ENCODE measurements around the gene ELK3.

Gene ELK3

DNA sequence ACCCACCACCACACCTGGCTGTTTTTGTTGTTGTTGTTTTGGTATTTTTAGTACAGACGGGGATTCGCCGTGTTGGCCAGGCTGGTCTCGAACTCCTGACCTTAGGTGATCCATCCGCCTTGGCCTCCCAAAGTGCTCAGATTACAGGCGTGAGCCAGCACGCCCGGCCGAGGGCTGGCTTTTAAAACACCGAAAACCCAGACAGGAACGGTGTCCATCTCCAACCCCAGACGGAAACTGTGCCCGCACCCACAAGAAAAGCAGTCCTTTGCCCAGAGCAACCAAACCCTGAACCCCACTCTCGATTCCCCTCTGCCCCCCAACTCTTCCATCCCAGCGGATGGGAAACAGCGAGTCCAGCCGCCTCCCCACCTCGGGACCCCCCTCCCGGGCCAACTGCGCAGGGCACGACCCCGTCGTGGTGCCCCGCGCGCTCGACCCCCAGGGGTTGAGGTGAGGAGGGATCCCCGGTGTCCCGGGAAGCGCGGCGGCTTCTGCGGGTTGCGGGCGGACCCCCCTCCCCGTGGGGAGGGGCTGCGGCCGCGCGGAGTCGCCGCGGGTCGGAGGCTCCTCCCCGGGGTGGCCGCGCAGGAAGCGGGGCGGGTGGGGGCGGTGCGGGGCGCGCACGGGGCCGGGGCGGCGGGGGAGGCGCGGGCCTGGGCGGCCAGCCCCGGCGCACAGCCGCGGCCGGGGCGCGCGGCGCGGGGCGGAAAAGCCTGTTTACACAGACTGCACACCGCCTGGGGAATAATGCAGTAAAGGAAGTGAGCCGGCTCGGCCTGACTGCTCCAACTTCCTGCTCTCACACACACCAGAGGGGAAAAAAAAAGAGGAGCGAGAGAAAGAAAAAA, at the start of gene ELK3:
Gene ELK3, plus strand, starts transcription at position 651 of the 851 bp plus-strand sequence.
- no peak for DNase-seq

DNA sequence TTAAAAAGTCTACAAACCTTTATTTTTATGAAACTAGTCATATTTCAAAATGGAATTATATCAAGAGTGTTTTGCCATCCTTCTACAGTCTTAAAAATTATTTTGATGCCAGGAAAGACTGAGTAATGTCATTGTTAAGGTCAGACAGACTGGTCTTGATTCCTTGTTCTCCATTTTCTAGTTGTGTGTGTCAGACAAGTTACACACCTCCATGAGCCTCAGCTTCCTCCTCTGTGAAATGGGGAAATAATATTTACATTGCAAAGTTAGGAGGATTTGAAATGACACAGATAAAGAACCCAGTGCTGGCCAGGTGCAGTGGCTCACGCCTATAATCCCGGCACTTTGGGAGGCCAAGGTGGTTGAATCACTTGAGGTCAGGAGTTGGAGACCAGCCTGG, 47.4 kb upstream of the ELK3 start:
- DNase-seq, result no peak

DNA sequence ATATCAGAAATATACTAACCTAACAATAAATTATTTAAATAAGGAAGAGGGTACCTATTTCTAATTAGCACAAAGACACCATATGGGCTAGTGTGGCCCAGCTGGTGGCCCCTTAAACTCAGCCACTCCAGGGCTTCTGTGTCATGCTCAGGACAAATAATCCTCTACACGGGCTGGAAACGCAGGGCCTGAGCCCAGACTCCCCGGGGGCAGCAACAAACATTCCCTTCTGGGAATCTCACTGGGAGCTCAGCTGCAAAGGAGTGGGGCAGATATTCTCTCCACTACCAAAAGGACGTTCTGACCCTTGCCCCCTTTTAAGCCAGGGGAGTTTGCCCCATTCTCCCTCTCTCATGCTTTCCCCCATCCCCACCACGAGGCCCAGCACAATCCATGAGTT, 43.7 kb upstream of the ELK3 start:
- DNase-seq, result no peak

DNA sequence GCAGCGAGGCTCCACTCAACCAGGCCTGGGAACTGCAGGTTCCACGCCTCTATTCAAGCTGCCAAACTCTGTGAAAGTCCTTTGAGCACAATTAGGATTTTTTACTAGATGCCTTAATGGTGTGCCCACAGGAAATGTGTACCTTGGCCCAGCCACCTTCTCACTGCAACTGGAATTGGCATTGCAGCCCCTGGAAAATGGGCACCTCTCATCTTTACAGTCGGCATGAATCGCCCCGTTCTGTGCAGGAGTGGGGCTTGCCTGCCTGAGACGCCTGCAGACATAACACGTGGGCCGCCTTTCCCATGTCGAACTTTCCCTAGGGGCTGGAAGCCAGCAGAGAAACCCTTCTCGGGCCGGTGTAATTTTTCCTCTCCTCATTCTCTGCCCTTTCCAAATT, 42.0 kb upstream of the ELK3 start:
- DNase-seq, result no peak

DNA sequence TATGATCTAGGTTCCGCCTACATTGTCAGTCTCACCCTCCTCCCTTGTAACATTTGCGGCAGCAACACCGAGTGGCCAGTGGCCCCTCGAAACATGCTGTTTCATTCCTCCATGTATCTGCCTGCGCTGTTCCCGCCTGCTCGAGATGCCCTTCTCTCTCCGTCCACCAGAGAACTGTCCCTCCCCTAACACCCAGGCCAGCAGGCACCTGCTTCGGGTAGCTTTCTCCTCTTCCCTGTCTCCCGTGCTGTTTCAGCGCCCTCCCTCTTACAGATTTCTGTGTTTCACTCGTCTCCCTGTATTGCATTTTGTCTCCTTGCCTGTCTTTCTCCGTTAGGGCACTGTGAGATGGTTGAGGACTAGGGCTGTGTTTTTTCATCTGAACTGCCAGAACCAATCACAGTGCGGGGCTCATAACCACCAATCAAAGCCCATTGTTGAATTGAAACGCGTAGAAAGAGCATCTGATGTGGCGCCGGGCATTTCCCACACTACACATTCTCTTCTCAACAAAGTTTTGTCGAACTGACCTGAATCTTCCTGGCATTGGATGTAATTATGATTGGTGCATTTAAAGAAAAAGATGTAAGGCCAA, 40.9 kb upstream of the ELK3 start:
- no peak for DNase-seq

DNA sequence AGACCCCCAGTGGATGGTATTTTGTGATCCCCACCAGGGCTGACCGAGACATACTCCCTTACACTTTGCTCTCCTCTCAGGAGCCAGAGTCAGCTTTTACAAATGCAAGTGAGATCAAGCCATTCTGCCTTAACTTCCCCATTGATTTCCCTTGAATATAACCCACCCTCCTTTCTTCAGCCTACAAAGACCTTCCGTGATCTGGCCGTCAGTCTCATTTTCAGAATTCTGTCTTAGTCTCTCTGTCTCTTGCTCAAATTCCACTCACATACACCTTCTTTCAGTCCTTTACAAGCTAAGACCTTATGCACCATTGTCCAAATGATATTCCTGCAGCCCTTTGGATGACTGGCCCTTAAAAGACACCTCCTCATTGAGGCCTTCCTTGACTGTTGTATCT, 39.0 kb upstream of the ELK3 start:
- DNase-seq, result no peak

DNA sequence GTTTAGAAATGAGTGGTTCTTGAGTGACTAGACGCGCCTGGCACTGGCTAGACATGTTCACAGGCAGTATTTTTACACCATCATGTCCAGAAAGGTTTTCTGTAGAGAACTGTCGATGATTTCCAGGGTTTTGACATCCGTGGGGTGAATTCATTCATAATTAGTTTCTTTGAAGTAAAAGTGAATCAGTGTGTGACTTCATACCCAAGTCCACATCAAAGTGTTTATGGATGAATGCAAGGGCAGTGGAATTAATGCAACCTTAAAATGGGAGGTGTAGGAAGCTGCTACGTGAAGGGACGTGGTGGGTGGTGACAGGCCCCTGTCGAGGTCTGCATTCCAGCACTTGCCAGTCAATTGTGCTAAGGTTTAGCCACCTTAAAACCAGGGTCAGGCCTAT, 38.4 kb upstream of the ELK3 start:
- DNase-seq, result no peak

DNA sequence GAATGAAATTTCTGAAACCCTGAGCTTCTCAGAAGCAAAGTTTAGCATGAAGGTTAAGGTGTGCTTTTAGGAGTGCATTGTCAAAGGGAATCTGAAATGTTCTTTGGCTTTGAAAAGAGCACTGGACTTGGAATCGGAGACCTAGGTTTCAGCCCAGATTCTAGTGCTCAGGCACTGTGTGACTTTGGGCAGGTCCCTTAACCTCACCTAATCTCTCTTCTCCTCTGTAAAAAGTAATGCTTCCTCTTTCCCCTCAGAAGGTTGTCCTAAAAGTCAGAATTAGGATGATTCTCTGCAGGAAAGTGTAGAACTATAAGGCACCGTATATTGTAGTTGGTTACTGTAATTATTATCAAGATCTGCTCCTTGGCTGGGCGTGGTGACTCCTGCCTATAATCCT, 38.0 kb upstream of the ELK3 start:
- DNase-seq, result no peak

DNA sequence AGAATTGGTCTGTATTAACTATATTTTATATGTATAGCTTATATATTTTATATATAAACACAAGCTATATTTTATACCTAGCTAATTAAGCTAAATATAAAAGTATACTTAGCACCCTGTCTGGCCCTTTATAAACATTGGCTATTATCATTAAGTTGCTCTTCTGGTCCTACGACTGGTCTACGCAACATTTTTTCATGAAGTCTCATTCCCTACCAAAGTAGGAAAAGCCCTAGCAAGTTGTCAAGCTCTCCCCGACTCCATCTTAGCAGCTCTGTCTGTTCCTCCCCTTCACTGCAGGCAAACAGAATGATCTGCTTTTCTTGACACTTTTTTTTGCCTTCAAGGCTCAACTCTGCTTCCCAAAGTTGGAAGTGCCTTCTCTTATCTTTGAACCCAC, 36.7 kb upstream of the ELK3 start:
- DNase-seq, result no peak

DNA sequence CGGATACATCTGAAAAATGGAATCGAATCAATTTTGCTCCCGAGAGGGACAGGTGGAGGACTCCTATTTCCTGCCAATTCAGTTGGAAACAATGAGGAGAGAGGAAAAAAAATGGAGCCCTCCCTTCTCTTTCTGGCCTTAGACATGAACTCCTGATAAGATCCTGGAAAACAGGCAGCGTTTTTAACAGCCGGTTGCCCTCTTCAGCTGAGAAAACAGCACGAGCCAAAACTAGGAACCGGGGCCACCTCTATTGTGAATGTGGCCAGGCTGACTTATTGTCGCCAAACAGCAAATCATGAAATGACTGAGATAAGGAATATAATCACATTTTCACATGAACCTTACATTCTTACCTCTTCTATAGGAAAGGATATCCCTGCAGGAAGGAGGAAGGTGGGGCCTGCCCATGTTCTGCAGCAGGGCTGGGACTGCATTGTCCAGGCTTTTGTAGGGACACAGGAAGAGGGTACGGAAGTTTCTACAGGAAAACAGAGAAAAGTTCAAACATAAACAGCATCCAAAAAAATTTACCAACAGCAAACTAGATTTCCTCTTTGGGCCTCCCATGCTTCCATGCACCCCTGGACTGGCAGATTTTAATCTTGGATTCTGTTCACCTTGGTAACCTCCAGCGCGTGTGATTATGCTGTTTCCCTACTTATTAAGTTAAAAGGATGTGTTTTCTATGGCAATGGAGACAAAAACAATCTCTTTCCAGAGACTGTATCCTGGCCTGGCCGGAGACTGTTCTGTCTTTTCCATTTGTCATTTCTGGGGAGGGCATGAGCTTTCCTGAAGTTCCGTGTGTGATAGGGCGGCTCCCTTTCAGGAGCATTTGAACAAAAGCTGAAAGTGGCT, 29.0 kb upstream of the ELK3 start:
- no peak for DNase-seq

DNA sequence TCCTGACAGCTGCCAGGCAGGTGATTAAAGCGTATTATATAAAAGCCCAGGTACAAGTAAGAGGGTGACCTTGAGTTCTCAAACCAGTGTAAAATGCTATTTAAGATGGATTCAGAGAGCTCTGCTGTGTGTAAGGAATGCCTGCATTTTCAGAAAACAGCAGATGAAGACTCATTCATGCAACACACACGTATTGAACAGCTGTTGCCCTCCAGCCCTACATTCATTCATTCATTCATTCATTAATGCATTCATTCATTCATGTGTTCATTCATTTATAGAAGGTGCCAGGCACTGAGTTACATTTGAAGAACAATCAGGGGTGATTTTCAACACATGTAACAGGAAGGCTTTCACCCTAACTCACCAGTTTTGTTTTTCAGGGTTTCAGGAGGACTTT, 27.4 kb upstream of the ELK3 start:
- DNase-seq, result no peak

DNA sequence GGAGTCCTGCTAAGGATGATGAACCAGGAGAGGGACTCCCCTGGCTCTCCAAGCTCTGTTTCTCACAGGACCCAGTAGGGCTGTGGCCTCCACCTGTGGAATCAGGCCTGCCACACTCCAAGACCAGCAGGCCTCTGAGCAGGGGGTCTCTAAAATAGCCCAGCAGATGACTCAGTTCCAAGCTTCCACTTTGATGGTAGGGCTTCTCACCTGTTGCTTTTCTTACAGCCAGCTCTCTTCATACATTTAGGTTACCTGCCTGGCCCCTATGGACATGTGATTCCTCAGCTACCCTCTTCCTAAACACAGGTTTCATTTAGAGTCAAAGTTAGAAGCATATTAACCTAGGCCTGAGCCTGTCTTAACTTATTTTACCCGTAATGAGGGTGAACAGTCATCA, 26.7 kb upstream of the ELK3 start:
- DNase-seq, result no peak

DNA sequence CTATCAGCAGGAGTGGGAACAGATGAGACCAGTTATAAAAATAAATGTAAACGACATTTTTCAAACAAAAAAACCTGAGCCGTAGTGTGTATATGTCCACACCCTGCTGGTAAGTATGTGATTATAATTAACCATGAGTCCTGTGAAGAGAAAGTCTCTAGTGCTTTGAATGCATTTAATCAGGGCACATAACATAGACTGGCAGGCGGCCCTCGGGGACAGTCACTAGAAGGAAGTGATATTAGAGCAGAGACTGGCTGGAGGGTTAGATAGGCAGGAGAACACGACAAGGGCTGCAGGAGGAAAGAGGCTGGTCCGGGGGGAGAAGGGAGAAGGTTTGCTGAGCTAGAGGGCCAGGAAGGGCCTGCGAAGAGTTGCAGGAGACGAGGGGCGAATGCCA, 23.8 kb upstream of the ELK3 start:
- no peak for DNase-seq

DNA sequence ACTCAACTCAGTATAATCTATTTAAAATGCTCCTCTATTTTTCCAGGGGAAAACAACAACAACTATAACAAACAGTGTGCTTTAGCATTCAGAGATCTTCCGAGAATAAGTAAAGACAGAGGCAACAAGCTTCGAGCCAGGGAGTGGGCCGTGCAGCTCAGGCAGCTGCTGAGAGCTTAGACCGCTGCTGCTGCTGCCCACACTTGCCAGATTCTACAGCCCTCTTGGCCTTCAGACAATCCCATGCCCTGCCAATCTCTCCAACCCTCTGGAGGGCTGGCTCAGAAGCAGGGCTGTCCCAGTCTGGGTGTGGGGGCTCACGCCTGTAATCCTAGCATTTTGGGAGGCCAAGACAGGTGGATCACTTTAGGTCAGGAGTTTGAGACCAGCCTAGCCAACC, 23.4 kb upstream of the ELK3 start:
- no peak for DNase-seq

DNA sequence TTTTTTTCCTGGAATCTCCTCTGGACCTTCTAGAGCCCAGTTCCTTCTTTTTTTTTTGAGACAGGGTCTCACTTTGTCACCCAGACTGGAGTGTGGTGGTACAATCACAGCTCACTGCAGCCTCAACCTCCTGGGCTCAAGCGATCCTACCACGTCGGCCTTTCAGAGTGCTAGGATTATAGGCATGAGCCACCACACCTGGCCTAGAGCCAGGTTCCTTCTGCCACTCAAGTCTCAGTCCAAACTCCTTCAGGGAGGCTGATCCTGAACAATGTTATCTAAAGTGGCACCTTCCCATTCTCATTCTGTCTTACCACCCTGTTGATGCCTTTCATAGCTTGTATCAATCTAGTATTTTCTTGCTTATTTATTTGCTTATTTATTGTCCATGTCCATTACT, 22.3 kb upstream of the ELK3 start:
- no peak for DNase-seq

DNA sequence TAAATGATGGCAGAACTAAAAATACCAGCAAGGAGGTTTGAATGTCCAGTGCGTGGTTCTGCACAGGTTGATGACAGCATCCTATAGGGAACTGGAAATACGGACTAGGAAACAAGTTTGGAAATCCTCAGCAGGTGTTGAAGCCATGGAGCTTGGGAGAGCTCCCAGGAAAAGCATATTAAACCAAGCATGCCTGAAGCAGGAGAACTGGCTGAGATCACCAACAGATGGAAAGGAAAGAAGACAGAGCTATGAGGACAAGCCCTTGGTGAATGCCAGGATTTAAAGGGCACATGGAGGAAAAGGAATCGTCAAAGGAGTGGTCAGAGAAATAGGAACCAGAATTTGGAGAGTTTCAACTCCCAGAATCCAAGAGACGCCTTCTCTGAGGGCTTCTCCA, 21.2 kb upstream of the ELK3 start:
- DNase-seq, result no peak

DNA sequence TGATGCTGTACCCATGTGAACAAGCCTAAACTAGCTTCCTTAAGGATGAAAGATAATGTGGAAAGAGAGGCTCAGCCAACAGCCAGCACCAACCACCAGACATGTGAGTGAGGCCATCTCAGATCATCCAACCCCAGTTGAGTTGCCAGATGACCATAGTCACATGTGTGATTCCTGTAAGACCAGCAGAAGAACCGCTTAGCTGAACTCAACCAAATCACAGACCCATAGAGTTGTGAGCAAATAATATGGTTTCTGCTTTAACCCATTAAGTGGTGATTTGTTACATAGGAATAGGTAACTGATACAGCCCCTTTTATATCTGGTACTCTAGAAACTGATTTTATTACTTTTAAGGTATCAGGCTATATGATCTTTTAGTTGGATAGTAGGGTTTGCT, 17.6 kb upstream of the ELK3 start:
- no peak for DNase-seq

DNA sequence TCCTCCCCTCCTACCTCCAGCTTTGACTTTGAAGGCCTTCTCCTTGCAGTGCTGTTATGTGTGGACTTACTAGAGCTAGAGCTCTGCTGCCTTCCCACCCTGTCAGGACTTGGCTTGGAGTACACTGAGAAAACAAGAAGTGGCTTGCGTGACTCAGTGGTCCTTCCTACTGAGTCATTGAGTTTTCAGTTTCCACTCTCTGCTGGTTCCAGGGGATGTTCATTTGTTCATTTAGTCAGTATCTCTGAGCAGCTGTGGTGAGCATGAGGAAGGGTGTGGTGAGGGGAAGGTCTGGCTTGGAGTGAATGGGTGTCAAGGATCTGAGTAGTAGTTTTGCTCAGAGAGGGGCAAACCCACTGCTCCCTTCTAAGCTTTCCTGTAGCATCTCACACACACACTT, 17.2 kb upstream of the ELK3 start:
- DNase-seq, result no peak

DNA sequence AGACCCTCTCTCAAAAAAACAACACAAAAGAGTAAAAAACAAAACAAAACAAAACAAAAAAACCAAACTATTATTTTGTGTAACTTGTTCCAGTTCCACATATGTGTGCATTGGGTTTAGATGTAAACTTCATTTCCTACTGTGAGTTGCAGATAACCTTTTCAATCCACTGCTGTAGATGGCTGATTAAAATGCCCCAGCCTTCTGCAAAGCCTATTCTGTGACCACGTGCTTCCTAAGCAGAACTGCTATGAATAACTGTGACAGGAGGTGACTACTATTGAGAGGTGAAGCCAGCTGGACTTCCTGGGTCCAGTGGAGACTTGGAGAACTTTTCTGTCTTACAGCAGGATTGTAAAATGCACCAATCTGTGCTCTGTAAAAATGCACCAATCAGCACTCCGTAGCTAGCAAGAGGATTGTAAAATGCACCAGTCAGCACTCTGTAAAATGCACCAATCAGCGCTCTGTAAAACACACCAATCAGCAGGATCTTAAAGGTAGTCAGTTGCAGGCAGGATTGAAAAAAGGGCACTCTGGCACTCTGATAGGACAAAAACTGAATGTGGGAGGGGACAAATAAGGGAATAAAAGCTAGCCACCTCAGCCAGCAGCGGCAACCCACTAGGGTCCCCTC, 10.3 kb upstream of the ELK3 start:
- DNase-seq, result no peak

DNA sequence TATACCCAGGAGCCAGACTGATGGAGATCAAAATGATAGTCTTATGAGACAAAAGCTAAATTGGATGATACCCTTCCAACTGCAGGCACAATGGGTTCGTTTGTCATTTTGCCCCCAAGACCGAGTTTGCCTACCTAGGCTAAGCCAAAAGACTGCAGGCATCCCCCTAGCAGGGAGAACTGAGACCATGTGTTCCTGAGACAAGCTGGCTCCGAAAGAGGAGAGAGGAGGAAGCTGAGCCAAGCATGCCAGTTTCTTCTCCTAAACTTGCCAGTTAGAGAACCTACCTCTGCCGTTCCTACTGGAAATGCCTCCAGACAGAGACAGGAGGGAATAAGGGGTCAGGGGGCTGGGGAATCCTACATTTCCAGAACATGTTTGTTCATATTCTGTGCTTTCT, 8.3 kb upstream of the ELK3 start:
- DNase-seq, result no peak

DNA sequence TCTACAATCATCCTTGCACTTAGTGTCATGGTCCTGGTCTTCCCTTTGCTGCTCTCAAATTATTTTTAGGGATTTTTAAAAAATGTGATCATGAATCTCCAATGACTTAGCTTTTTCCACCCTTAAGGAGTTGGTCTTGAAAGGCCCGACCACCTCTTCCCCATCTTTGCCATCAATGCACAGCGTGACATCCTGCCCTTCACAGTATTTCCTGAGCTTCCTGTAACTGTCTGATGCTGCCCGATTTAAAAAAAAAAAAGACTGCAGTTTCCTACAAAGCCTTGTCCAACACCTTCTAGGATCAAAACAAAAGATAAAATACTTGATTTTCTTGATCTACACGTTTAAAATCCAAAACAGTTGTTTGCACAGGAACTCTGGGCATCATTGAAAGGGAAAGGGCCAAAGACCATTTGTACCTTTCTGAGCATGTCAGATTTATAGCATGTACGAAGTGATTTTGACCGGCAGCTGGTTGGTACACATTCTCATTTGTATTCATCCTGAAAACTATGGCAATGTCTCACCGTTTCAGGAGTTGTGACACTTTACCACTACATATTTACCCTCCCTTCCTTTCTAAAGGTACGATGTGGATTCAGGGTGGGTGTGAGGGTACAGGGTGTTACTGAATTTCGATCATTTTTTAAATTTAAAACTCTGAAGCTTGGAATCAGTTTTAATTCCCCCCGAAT, 7.4 kb upstream of the ELK3 start:
- no peak for DNase-seq

DNA sequence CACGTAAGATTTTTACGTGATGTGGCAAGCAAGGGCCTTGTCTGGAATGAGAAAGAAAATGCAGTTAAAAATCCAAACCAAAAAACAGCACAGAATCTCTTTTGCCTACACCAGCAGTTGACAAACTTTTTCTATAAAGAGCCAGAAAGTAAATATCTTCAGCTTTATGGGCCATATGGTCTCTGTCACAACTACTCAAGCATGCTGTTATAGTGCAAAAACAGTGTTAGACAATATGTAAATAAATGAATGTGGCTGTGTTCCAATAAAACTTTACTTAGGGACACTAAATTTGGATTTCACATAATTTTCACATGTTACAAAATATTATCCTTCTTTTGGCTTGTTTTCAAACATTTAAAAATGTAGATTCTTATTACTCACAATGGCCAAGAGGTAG, 6.2 kb upstream of the ELK3 start:
- no peak for DNase-seq

DNA sequence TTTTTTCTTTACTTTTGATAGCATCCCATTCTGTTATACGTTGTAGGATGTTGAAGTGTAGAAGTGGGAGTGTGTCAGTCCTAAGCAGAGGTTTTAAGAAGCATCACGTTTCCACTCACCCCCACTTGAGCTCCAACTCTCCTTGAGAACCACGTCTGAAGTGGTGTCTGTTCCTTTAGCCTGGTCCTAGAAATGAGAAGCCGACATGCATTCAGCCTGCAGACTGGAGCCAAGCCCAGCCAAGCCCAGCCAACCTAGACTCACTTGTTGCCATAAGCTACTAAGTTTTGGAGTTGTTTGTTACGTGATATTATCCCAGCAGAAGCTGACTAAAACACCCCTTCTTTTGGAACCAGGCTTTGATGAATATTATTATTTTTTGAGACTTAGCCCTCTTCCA, 4.4 kb upstream of the ELK3 start:
- no peak for DNase-seq

Data from hippocampal formation (tissue), 2 donors.